Dendritic cell treated with granulocyte-macrophage colony-stimulating factor and Interleukin-4, amounts not matched to agents 40 ng/mL and 50 ng/mL, for 4 days (primary cell): ENCODE results near the gene IFT27.

ENCODE experiments used
- H3K27ac Mint-ChIP-seq: one replicate; pipeline ENCODE4 v1.8.0; 2022; ENCODE audit warnings: mild to moderate bottlenecking, mixed read lengths
- H3K27me3 Mint-ChIP-seq: one replicate; pipeline ENCODE4 v1.8.0; 2022; ENCODE audit warnings: mild to moderate bottlenecking, mixed read lengths
- H3K36me3 Mint-ChIP-seq: one replicate; pipeline ENCODE4 v1.8.0; 2022; ENCODE audit warnings: low read depth, mixed read lengths
- H3K4me1 Mint-ChIP-seq: one replicate; pipeline ENCODE4 v1.8.0; 2022; ENCODE audit warnings: low read depth, mixed read lengths
- H3K4me3 Mint-ChIP-seq: one replicate; pipeline ENCODE4 v1.8.0; 2022; ENCODE audit warnings: mild to moderate bottlenecking, moderate library complexity, mixed read lengths
- H3K9me3 Mint-ChIP-seq: one replicate; pipeline ENCODE4 v1.8.0; 2022; ENCODE audit warnings: mixed read lengths
- intact Hi-C: fragments of 100-400 bp; cut with micrococcal nuclease; formaldehyde crosslinking; loops from one replicate; pipeline ENCODE4 v1.15.0; 2022

The IFT27 gene

GRCh38 chr22:36781656-36782627 lies 6.0 kb upstream of the IFT27 start:
- no peak overlapping the region for H3K4me3 Mint-ChIP-seq
- H3K4me1 Mint-ChIP-seq, result peaks cover 13% of the 10 kb centered on the region
- H3K9me3 Mint-ChIP-seq, result no peaks in the 10 kb centered on the region
- no peaks in the 10 kb centered on the region for H3K36me3 Mint-ChIP-seq
- H3K27ac Mint-ChIP-seq, result no peak overlapping the region
- peaks cover 33% of the 10 kb centered on the region for H3K27me3 Mint-ChIP-seq
- intact Hi-C loops, result loop anchor here (1.0 kb wide), 1 partner anchor 74 kb away; no protein-coding TSS in a partner anchor

- peaks cover 11% of the 10 kb centered on the region for H3K27me3 Mint-ChIP-seq
- intact Hi-C loops, result loop anchor here (10.0 kb wide), 1 partner anchor 267 kb away; no protein-coding TSS in a partner anchor
- no peaks in the 10 kb centered on the region for H3K36me3 Mint-ChIP-seq
- no peak overlapping the region for H3K4me3 Mint-ChIP-seq
- H3K4me1 Mint-ChIP-seq, result peaks cover 28% of the 10 kb centered on the region
- H3K9me3 Mint-ChIP-seq, result no peaks in the 10 kb centered on the region
- no peak overlapping the region for H3K27ac Mint-ChIP-seq
Observed at GRCh38 chr22:36778020-36778419, 2.1 kb upstream of the IFT27 start.

GRCh38 chr22:36776722-36777121 lies 803 bp upstream of the IFT27 start:
- Mint-ChIP-seq H3K36me3 (peaks cover 6% of the 10 kb centered on the region), H3K4me1 (peaks cover 21% of the 10 kb centered on the region), H3K27ac (peak overlapping the region; percentile 80), H3K27me3 (peaks cover 2% of the 10 kb centered on the region), H3K4me3 (peak overlapping the region; percentile 73), H3K9me3 (no peaks in the 10 kb centered on the region)
- intact Hi-C loops, result loop anchor here (10.0 kb wide), 1 partner anchor 268 kb away; no protein-coding TSS in a partner anchor

GRCh38 chr22:36775586-36775963 lies 344 bp downstream of the IFT27 start:
- Mint-ChIP-seq H3K4me3 (peak overlapping the region; percentile 80), H3K4me1 (peaks cover 31% of the 10 kb centered on the region), H3K27me3 (peaks cover 2% of the 10 kb centered on the region), H3K27ac (peak overlapping the region; percentile 80), H3K36me3 (peaks cover 6% of the 10 kb centered on the region), H3K9me3 (no peaks in the 10 kb centered on the region)
- intact Hi-C loops, result loop anchor here (2.0 to 10.0 kb wide), 2 partner anchors 229 to 269 kb away; no protein-coding TSS in a partner anchor

- Mint-ChIP-seq H3K27me3 (peaks cover 5% of the 10 kb centered on the region), H3K4me1 (peaks cover 41% of the 10 kb centered on the region), H3K4me3 (no peak overlapping the region), H3K36me3 (peaks cover 8% of the 10 kb centered on the region), H3K27ac (no peak overlapping the region), H3K9me3 (no peaks in the 10 kb centered on the region)
- intact Hi-C loops, result loop anchor here (2.0 to 10.0 kb wide), 2 partner anchors 227 to 271 kb away; no protein-coding TSS in a partner anchor
Observed at GRCh38 chr22:36773935-36774334, 2.0 kb downstream of the IFT27 start.

GRCh38 chr22:36772451-36772850 lies 3.5 kb downstream of the IFT27 start:
- H3K4me3 Mint-ChIP-seq, result no peak overlapping the region

GRCh38 chr22:36771356-36772063 lies 4.4 kb downstream of the IFT27 start:
- Mint-ChIP-seq H3K27me3 (peaks cover 5% of the 10 kb centered on the region), H3K4me3 (peak overlapping the region; percentile 33), H3K27ac (peak overlapping the region; percentile 73), H3K36me3 (peaks cover 22% of the 10 kb centered on the region), H3K4me1 (peaks cover 35% of the 10 kb centered on the region), H3K9me3 (no peaks in the 10 kb centered on the region)
- intact Hi-C loops, result loop anchor here (10.0 kb wide), 1 partner anchor 273 kb away; no protein-coding TSS in a partner anchor

More at GRCh38 chr22:36772451-36772850, 3.5 kb downstream of the IFT27 start:
- H3K36me3 Mint-ChIP-seq, result peaks cover 13% of the 10 kb centered on the region
- no peaks in the 10 kb centered on the region for H3K9me3 Mint-ChIP-seq
- no peak overlapping the region for H3K27ac Mint-ChIP-seq
- H3K4me1 Mint-ChIP-seq, result peaks cover 41% of the 10 kb centered on the region
- intact Hi-C loops, result loop anchor here (10.0 kb wide), 1 partner anchor 272 kb away; no protein-coding TSS in a partner anchor
- H3K27me3 Mint-ChIP-seq, result peaks cover 5% of the 10 kb centered on the region

- Mint-ChIP-seq H3K4me3 (peak overlapping the region; percentile 33), H3K27ac (peak overlapping the region; percentile 73), H3K4me1 (peaks cover 32% of the 10 kb centered on the region), H3K9me3 (no peaks in the 10 kb centered on the region), H3K36me3 (peaks cover 30% of the 10 kb centered on the region), H3K27me3 (peaks cover 5% of the 10 kb centered on the region)
- intact Hi-C loops, result loop anchor here (10.0 kb wide), 1 partner anchor 274 kb away; no protein-coding TSS in a partner anchor
Observed at GRCh38 chr22:36770513-36771231, 5.2 kb downstream of the IFT27 start.

- Mint-ChIP-seq H3K27me3 (peaks cover 5% of the 10 kb centered on the region), H3K9me3 (no peaks in the 10 kb centered on the region), H3K36me3 (peaks cover 38% of the 10 kb centered on the region), H3K4me3 (no peak overlapping the region), H3K4me1 (peaks cover 25% of the 10 kb centered on the region), H3K27ac (peak overlapping the region; percentile 73)
- intact Hi-C loops, result loop anchor here (10.0 kb wide), 1 partner anchor 275 kb away; no protein-coding TSS in a partner anchor
Observed at GRCh38 chr22:36769541-36770512, 6.1 kb downstream of the IFT27 start.

- intact Hi-C loops, result no loop called here
- Mint-ChIP-seq H3K4me3 (no peak overlapping the region), H3K4me1 (peaks cover 24% of the 10 kb centered on the region), H3K36me3 (peaks cover 44% of the 10 kb centered on the region), H3K9me3 (no peaks in the 10 kb centered on the region), H3K27ac (no peak overlapping the region), H3K27me3 (peaks cover 5% of the 10 kb centered on the region)
Observed at GRCh38 chr22:36768616-36769015, 7.3 kb downstream of the IFT27 start.

- H3K27ac Mint-ChIP-seq, result no peak overlapping the region
- peaks cover 24% of the 10 kb centered on the region for H3K4me1 Mint-ChIP-seq
- peaks cover 5% of the 10 kb centered on the region for H3K27me3 Mint-ChIP-seq
- no peaks in the 10 kb centered on the region for H3K9me3 Mint-ChIP-seq
- H3K36me3 Mint-ChIP-seq, result peaks cover 46% of the 10 kb centered on the region
- no peak overlapping the region for H3K4me3 Mint-ChIP-seq
- intact Hi-C loops, result no loop called here
Observed at GRCh38 chr22:36768141-36768540, 7.8 kb downstream of the IFT27 start.

- peaks cover 24% of the 10 kb centered on the region for H3K4me1 Mint-ChIP-seq
- no peak overlapping the region for H3K4me3 Mint-ChIP-seq
- peaks cover 5% of the 10 kb centered on the region for H3K27me3 Mint-ChIP-seq
- intact Hi-C loops, result no loop called here
- H3K36me3 Mint-ChIP-seq, result peaks cover 48% of the 10 kb centered on the region
- no peak overlapping the region for H3K27ac Mint-ChIP-seq
- H3K9me3 Mint-ChIP-seq, result no peaks in the 10 kb centered on the region
Observed at GRCh38 chr22:36767035-36767775, 8.7 kb downstream of the IFT27 start.
